ENCODE data around the gene PTPRT. TPM values are rescaled to one million over a fixed set of nuclear protein-coding genes. Genes with fewer than 3 reads are reported as not detected.

PTPRT gene
- total RNA-seq, 1 experiment from 2014 or later = 0.20 TPM

- Mint-ChIP-seq H3K4me3 (ENCODE audit: unreplicated experiment) (no peak overlapping the region), H3K27ac (ENCODE audit: unreplicated experiment) (no peak overlapping the region), H3K27me3 (ENCODE audit: insufficient read depth, unreplicated experiment) (peaks cover 17% of the 10 kb centered on the region), H3K4me1 (ENCODE audit: low read depth, unreplicated experiment) (no peaks in the 10 kb centered on the region), H3K9me3 (ENCODE audit: unreplicated experiment) (no peaks in the 10 kb centered on the region), H3K36me3 (ENCODE audit: insufficient read depth, unreplicated experiment) (no peaks in the 10 kb centered on the region)
- Histone ChIP-seq H3K27me3 (replicated peaks; ENCODE audit: control insufficient read depth, insufficient read depth, low read length) (no peaks in the 10 kb centered on the region), H3K36me3 (ENCODE audit: control insufficient read depth, insufficient read depth, low read length) (no peaks in the 10 kb centered on the region), H3K4me3 (ENCODE audit: low read depth, low read length) (no peak overlapping the region), H3K9me3 (no peaks in the 10 kb centered on the region), H3K4me1 (no peaks in the 10 kb centered on the region)
- POLR2A ChIA-PET = no interaction called here
- no peak for TF ChIP-seq CTCF (IDR thresholded peaks at IDR 0.05; ENCODE audit: insufficient read depth in 1 of 2, low read depth in 1 of 2, low read length in 1 of 2, severe bottlenecking in 1 of 2, unreplicated experiment in 1 of 2)
- no TSS peak for BruUV-seq (replicated peaks)
- intact Hi-C loops (cut with micrococcal nuclease; ENCODE audit: unreplicated experiment) = no loop called here
- CTCF ChIA-PET = no interaction called here
- no peak for DNase-seq
Measured at GRCh38 chr20:42274986-42275385, 914.7 kb downstream of the PTPRT start.

GRCh38 chr20:42272516-42272915, 917.2 kb downstream of the PTPRT start:
- H3K4me3 ChIP-seq (ENCODE audit: low read depth, low read length) = no peak overlapping the region
- no peaks in the 10 kb centered on the region for H3K9me3 ChIP-seq
- no peaks in the 10 kb centered on the region for H3K36me3 ChIP-seq (ENCODE audit: control insufficient read depth, insufficient read depth, low read length)
- Mint-ChIP-seq H3K27ac (ENCODE audit: unreplicated experiment) (no peak overlapping the region), H3K4me3 (ENCODE audit: unreplicated experiment) (no peak overlapping the region), H3K27me3 (ENCODE audit: insufficient read depth, unreplicated experiment) (peaks cover 12% of the 10 kb centered on the region), H3K36me3 (ENCODE audit: insufficient read depth, unreplicated experiment) (no peaks in the 10 kb centered on the region), H3K9me3 (ENCODE audit: unreplicated experiment) (no peaks in the 10 kb centered on the region), H3K4me1 (ENCODE audit: low read depth, unreplicated experiment) (no peaks in the 10 kb centered on the region)
- intact Hi-C loops (cut with micrococcal nuclease; ENCODE audit: unreplicated experiment) = no loop called here
- no peak for TF ChIP-seq CTCF (IDR thresholded peaks at IDR 0.05; ENCODE audit: insufficient read depth in 1 of 2, low read depth in 1 of 2, low read length in 1 of 2, severe bottlenecking in 1 of 2, unreplicated experiment in 1 of 2)
- no peak for DNase-seq
- ChIA-PET CTCF (no interaction called here), POLR2A (no interaction called here)
- H3K27me3 ChIP-seq (replicated peaks; ENCODE audit: control insufficient read depth, insufficient read depth, low read length) = no peaks in the 10 kb centered on the region
- BruUV-seq (replicated peaks) = no TSS peak
- H3K4me1 ChIP-seq = no peaks in the 10 kb centered on the region

- no peaks in the 10 kb centered on the region for H3K36me3 Mint-ChIP-seq (ENCODE audit: insufficient read depth, unreplicated experiment)
- Histone ChIP-seq H3K4me1 (no peaks in the 10 kb centered on the region), H3K27me3 (replicated peaks; ENCODE audit: control insufficient read depth, insufficient read depth, low read length) (no peaks in the 10 kb centered on the region), H3K4me3 (ENCODE audit: low read depth, low read length) (no peak overlapping the region), H3K36me3 (ENCODE audit: control insufficient read depth, insufficient read depth, low read length) (no peaks in the 10 kb centered on the region), H3K9me3 (no peaks in the 10 kb centered on the region)
- intact Hi-C loops (cut with micrococcal nuclease; ENCODE audit: unreplicated experiment) = no loop called here
- H3K4me3 Mint-ChIP-seq (ENCODE audit: unreplicated experiment) = no peak overlapping the region
- no peak for DNase-seq
- TF ChIP-seq CTCF (IDR thresholded peaks at IDR 0.05; ENCODE audit: insufficient read depth in 1 of 2, low read depth in 1 of 2, low read length in 1 of 2, severe bottlenecking in 1 of 2, unreplicated experiment in 1 of 2) = no peak
- ChIA-PET CTCF (no interaction called here), POLR2A (no interaction called here)
- H3K4me1 Mint-ChIP-seq (ENCODE audit: low read depth, unreplicated experiment) = no peaks in the 10 kb centered on the region
- no peaks in the 10 kb centered on the region for H3K9me3 Mint-ChIP-seq (ENCODE audit: unreplicated experiment)
- H3K27ac Mint-ChIP-seq (ENCODE audit: unreplicated experiment) = no peak overlapping the region
- peaks cover 14% of the 10 kb centered on the region for H3K27me3 Mint-ChIP-seq (ENCODE audit: insufficient read depth, unreplicated experiment)
- BruUV-seq (replicated peaks) = no TSS peak
Measured at GRCh38 chr20:42270539-42270938, 919.2 kb downstream of the PTPRT start.
